ENCODE data around the gene SLC38A3.

SLC38A3 gene

GRCh38 chr3:50179710-50180109, 25.4 kb upstream of the SLC38A3 start:
- Histone ChIP-seq H3K27me3 (ENCODE audit: control insufficient read depth, insufficient read depth, low read length, poor library complexity, severe bottlenecking) (no peaks in the 10 kb centered on the region), H3K4me3 (ENCODE audit: insufficient read depth, low read depth, low read length) (no peak overlapping the region), H3K9me3 (ENCODE audit: control insufficient read depth, low read length) (no peaks in the 10 kb centered on the region), H3K4me1 (ENCODE audit: control insufficient read depth, insufficient read depth, low read length) (no peaks in the 10 kb centered on the region), H3K36me3 (ENCODE audit: control insufficient read depth, insufficient read depth, low read length) (peaks cover 9% of the 10 kb centered on the region), H3K27ac (ENCODE audit: insufficient read depth, low read depth, low read length, poor library complexity, severe bottlenecking) (no peak overlapping the region)
- WGBS, 2 experiments = 71 to 79% methylated on average over 2 of the region's 2 CpGs

- no peaks in the 10 kb centered on the region for H3K9me3 ChIP-seq (ENCODE audit: control insufficient read depth, low read length)
- H3K27ac ChIP-seq (ENCODE audit: insufficient read depth, low read depth, low read length, poor library complexity, severe bottlenecking) = no peak overlapping the region
- no peak overlapping the region for H3K4me3 ChIP-seq (ENCODE audit: insufficient read depth, low read depth, low read length)
- no peaks in the 10 kb centered on the region for H3K27me3 ChIP-seq (ENCODE audit: control insufficient read depth, insufficient read depth, low read length, poor library complexity, severe bottlenecking)
- H3K4me1 ChIP-seq (ENCODE audit: control insufficient read depth, insufficient read depth, low read length) = no peaks in the 10 kb centered on the region
- WGBS, 2 experiments = 95 to 97% methylated on average over 5 of the region's 5 CpGs
- peaks cover 22% of the 10 kb centered on the region for H3K36me3 ChIP-seq (ENCODE audit: control insufficient read depth, insufficient read depth, low read length)
Observed at GRCh38 chr3:50181985-50182384, 23.1 kb upstream of the SLC38A3 start.

- Histone ChIP-seq H3K36me3 (ENCODE audit: control insufficient read depth, insufficient read depth, low read length) (peaks cover 20% of the 10 kb centered on the region), H3K4me1 (ENCODE audit: control insufficient read depth, insufficient read depth, low read length) (no peaks in the 10 kb centered on the region), H3K9me3 (ENCODE audit: control insufficient read depth, low read length) (no peaks in the 10 kb centered on the region), H3K4me3 (ENCODE audit: insufficient read depth, low read depth, low read length) (no peak overlapping the region), H3K27ac (ENCODE audit: insufficient read depth, low read depth, low read length, poor library complexity, severe bottlenecking) (no peak overlapping the region), H3K27me3 (ENCODE audit: control insufficient read depth, insufficient read depth, low read length, poor library complexity, severe bottlenecking) (no peaks in the 10 kb centered on the region)
- 95 to 96% methylated on average over 26 of the region's 26 CpGs for WGBS, 2 experiments
Observed at GRCh38 chr3:50182533-50183099, 22.5 kb upstream of the SLC38A3 start.

GRCh38 chr3:50183755-50184154, 21.3 kb upstream of the SLC38A3 start:
- H3K9me3 ChIP-seq (ENCODE audit: control insufficient read depth, low read length) = no peaks in the 10 kb centered on the region
- peaks cover 2% of the 10 kb centered on the region for H3K4me1 ChIP-seq (ENCODE audit: control insufficient read depth, insufficient read depth, low read length)
- 95 to 97% methylated on average over 6 of the region's 6 CpGs for WGBS, 2 experiments
- no peak overlapping the region for H3K27ac ChIP-seq (ENCODE audit: insufficient read depth, low read depth, low read length, poor library complexity, severe bottlenecking)
- peaks cover 20% of the 10 kb centered on the region for H3K36me3 ChIP-seq (ENCODE audit: control insufficient read depth, insufficient read depth, low read length)
- H3K4me3 ChIP-seq (ENCODE audit: insufficient read depth, low read depth, low read length) = no peak overlapping the region
- H3K27me3 ChIP-seq (ENCODE audit: control insufficient read depth, insufficient read depth, low read length, poor library complexity, severe bottlenecking) = no peaks in the 10 kb centered on the region

- WGBS, 2 experiments = 95 to 97% methylated on average over 21 of the region's 21 CpGs
- H3K4me1 ChIP-seq (ENCODE audit: control insufficient read depth, insufficient read depth, low read length) = peaks cover 6% of the 10 kb centered on the region
- H3K4me3 ChIP-seq (ENCODE audit: insufficient read depth, low read depth, low read length) = no peak overlapping the region
- H3K36me3 ChIP-seq (ENCODE audit: control insufficient read depth, insufficient read depth, low read length) = peaks cover 20% of the 10 kb centered on the region
- no peaks in the 10 kb centered on the region for H3K9me3 ChIP-seq (ENCODE audit: control insufficient read depth, low read length)
- H3K27ac ChIP-seq (ENCODE audit: insufficient read depth, low read depth, low read length, poor library complexity, severe bottlenecking) = no peak overlapping the region
- no peaks in the 10 kb centered on the region for H3K27me3 ChIP-seq (ENCODE audit: control insufficient read depth, insufficient read depth, low read length, poor library complexity, severe bottlenecking)
Observed at GRCh38 chr3:50184242-50184978, 20.7 kb upstream of the SLC38A3 start.

GRCh38 chr3:50185230-50185629, 19.8 kb upstream of the SLC38A3 start:
- H3K9me3 ChIP-seq (ENCODE audit: control insufficient read depth, low read length) = no peaks in the 10 kb centered on the region
- H3K27me3 ChIP-seq (ENCODE audit: control insufficient read depth, insufficient read depth, low read length, poor library complexity, severe bottlenecking) = no peaks in the 10 kb centered on the region
- H3K36me3 ChIP-seq (ENCODE audit: control insufficient read depth, insufficient read depth, low read length) = peaks cover 20% of the 10 kb centered on the region
- WGBS, 2 experiments = 97 to 100% methylated on average over 4 of the region's 4 CpGs
- H3K4me3 ChIP-seq (ENCODE audit: insufficient read depth, low read depth, low read length) = no peak overlapping the region
- H3K4me1 ChIP-seq (ENCODE audit: control insufficient read depth, insufficient read depth, low read length) = peaks cover 6% of the 10 kb centered on the region
- H3K27ac ChIP-seq (ENCODE audit: insufficient read depth, low read depth, low read length, poor library complexity, severe bottlenecking) = no peak overlapping the region

- H3K27me3 ChIP-seq (ENCODE audit: control insufficient read depth, insufficient read depth, low read length, poor library complexity, severe bottlenecking) = no peaks in the 10 kb centered on the region
- H3K9me3 ChIP-seq (ENCODE audit: control insufficient read depth, low read length) = no peaks in the 10 kb centered on the region
- peaks cover 9% of the 10 kb centered on the region for H3K4me1 ChIP-seq (ENCODE audit: control insufficient read depth, insufficient read depth, low read length)
- H3K36me3 ChIP-seq (ENCODE audit: control insufficient read depth, insufficient read depth, low read length) = peaks cover 20% of the 10 kb centered on the region
- H3K27ac ChIP-seq (ENCODE audit: insufficient read depth, low read depth, low read length, poor library complexity, severe bottlenecking) = no peak overlapping the region
- H3K4me3 ChIP-seq (ENCODE audit: insufficient read depth, low read depth, low read length) = no peak overlapping the region
- WGBS, 2 experiments = 95% methylated on average over 10 of the region's 10 CpGs
Observed at GRCh38 chr3:50186096-50186495, 19.0 kb upstream of the SLC38A3 start.

- Histone ChIP-seq H3K4me3 (ENCODE audit: insufficient read depth, low read depth, low read length) (no peak overlapping the region), H3K27me3 (ENCODE audit: control insufficient read depth, insufficient read depth, low read length, poor library complexity, severe bottlenecking) (no peaks in the 10 kb centered on the region), H3K36me3 (ENCODE audit: control insufficient read depth, insufficient read depth, low read length) (peaks cover 20% of the 10 kb centered on the region), H3K4me1 (ENCODE audit: control insufficient read depth, insufficient read depth, low read length) (peaks cover 12% of the 10 kb centered on the region), H3K9me3 (ENCODE audit: control insufficient read depth, low read length) (no peaks in the 10 kb centered on the region), H3K27ac (ENCODE audit: insufficient read depth, low read depth, low read length, poor library complexity, severe bottlenecking) (no peak overlapping the region)
- 97% methylated on average over 18 to 19 of the region's 19 CpGs for WGBS, 2 experiments
Observed at GRCh38 chr3:50187750-50188149, 17.3 kb upstream of the SLC38A3 start.

GRCh38 chr3:50189274-50189673, 15.8 kb upstream of the SLC38A3 start:
- peaks cover 12% of the 10 kb centered on the region for H3K4me1 ChIP-seq (ENCODE audit: control insufficient read depth, insufficient read depth, low read length)
- H3K4me3 ChIP-seq (ENCODE audit: insufficient read depth, low read depth, low read length) = no peak overlapping the region
- WGBS, 2 experiments = 33 to 43% methylated on average over 5 of the region's 5 CpGs
- H3K9me3 ChIP-seq (ENCODE audit: control insufficient read depth, low read length) = no peaks in the 10 kb centered on the region
- H3K36me3 ChIP-seq (ENCODE audit: control insufficient read depth, insufficient read depth, low read length) = peaks cover 20% of the 10 kb centered on the region
- H3K27me3 ChIP-seq (ENCODE audit: control insufficient read depth, insufficient read depth, low read length, poor library complexity, severe bottlenecking) = peaks cover 5% of the 10 kb centered on the region
- no peak overlapping the region for H3K27ac ChIP-seq (ENCODE audit: insufficient read depth, low read depth, low read length, poor library complexity, severe bottlenecking)

- H3K4me3 ChIP-seq (ENCODE audit: insufficient read depth, low read depth, low read length) = no peak overlapping the region
- H3K4me1 ChIP-seq (ENCODE audit: control insufficient read depth, insufficient read depth, low read length) = peaks cover 12% of the 10 kb centered on the region
- H3K27me3 ChIP-seq (ENCODE audit: control insufficient read depth, insufficient read depth, low read length, poor library complexity, severe bottlenecking) = peaks cover 8% of the 10 kb centered on the region
- H3K27ac ChIP-seq (ENCODE audit: insufficient read depth, low read depth, low read length, poor library complexity, severe bottlenecking) = no peak overlapping the region
- no peaks in the 10 kb centered on the region for H3K9me3 ChIP-seq (ENCODE audit: control insufficient read depth, low read length)
- H3K36me3 ChIP-seq (ENCODE audit: control insufficient read depth, insufficient read depth, low read length) = peaks cover 13% of the 10 kb centered on the region
- WGBS, 2 experiments = 93 to 94% methylated on average over 7 of the region's 7 CpGs
Observed at GRCh38 chr3:50189989-50190388, 15.1 kb upstream of the SLC38A3 start.
